ENCODE results near the gene S1PR5. TPM values are rescaled to one million over a fixed set of nuclear protein-coding genes. Genes with fewer than 3 reads are reported as not detected.

The S1PR5 gene
- total and polyA plus RNA-seq, 3 experiments from 2014 or later = 1.5 to 90.3 (median 1.8) TPM

Other genes starting within 250 kb of the S1PR5 start
- 10 to 100 TPM; 65.8 to 66.8 TPM for gene ICAM1, start 246.3 kb downstream of the S1PR5 start, total RNA-seq
- 13.1 TPM for gene ICAM1, start 246.3 kb downstream of the S1PR5 start, polyA plus RNA-seq
- gene ICAM4, start 230.5 kb downstream of the S1PR5 start, total RNA-seq = under 1 TPM; 0.15 to 0.33 TPM
- gene ICAM4, start 230.5 kb downstream of the S1PR5 start, polyA plus RNA-seq = 0.95 TPM
- gene ICAM5, start 227.5 kb downstream of the S1PR5 start, total RNA-seq = 1 to 10 TPM; 1.8 to 2.0 TPM
- gene ICAM5, start 227.5 kb downstream of the S1PR5 start, polyA plus RNA-seq = not detected
- 1 to 10 TPM; 5.6 to 7.3 TPM for gene ZGLP1, start 207.6 kb downstream of the S1PR5 start, total RNA-seq
- gene ZGLP1, start 207.6 kb downstream of the S1PR5 start, polyA plus RNA-seq = 0.56 TPM
- gene FDX2, start 201.4 kb downstream of the S1PR5 start, total RNA-seq = 10 to 100 TPM; 29.6 to 30.0 TPM
- 16.1 TPM for gene FDX2, start 201.4 kb downstream of the S1PR5 start, polyA plus RNA-seq
- gene RAVER1, start 183.9 kb downstream of the S1PR5 start, total RNA-seq = 10 to 100 TPM; 91.5 to 98.5 TPM
- gene RAVER1, start 183.9 kb downstream of the S1PR5 start, polyA plus RNA-seq = 24.1 TPM
- 10 to 100 TPM; 83.0 to 89.1 TPM for gene ICAM3, start 177.8 kb downstream of the S1PR5 start, total RNA-seq
- 244 TPM for gene ICAM3, start 177.8 kb downstream of the S1PR5 start, polyA plus RNA-seq
- 100 to 1,000 TPM; 210 to 212 TPM for gene TYK2, start 136.9 kb downstream of the S1PR5 start, total RNA-seq
- 74.4 TPM for gene TYK2, start 136.9 kb downstream of the S1PR5 start, polyA plus RNA-seq
- 100 to 1,000 TPM; 273 to 277 TPM for gene CDC37, start 113.9 kb downstream of the S1PR5 start, total RNA-seq
- 100 TPM for gene CDC37, start 113.9 kb downstream of the S1PR5 start, polyA plus RNA-seq
- gene PDE4A, start 96.9 kb downstream of the S1PR5 start, total RNA-seq = 10 to 100 TPM; 21.6 to 22.2 TPM
- 7.5 TPM for gene PDE4A, start 96.9 kb downstream of the S1PR5 start, polyA plus RNA-seq
- 100 to 1,000 TPM; 101 to 107 TPM for gene KEAP1, start 14.1 kb downstream of the S1PR5 start, total RNA-seq
- gene KEAP1, start 14.1 kb downstream of the S1PR5 start, polyA plus RNA-seq = 58.3 TPM
- 10 to 100 TPM; 44.4 to 45.1 TPM for gene ATG4D, start 26.5 kb upstream of the S1PR5 start, total RNA-seq
- 28.9 TPM for gene ATG4D, start 26.5 kb upstream of the S1PR5 start, polyA plus RNA-seq
- 10 to 100 TPM; 61.6 to 64.5 TPM for gene KRI1, start 48.6 kb upstream of the S1PR5 start, total RNA-seq
- gene KRI1, start 48.6 kb upstream of the S1PR5 start, polyA plus RNA-seq = 45.7 TPM
- gene CDKN2D, start 51.5 kb upstream of the S1PR5 start, total RNA-seq = 10 to 100 TPM; 22.2 to 23.1 TPM
- gene CDKN2D, start 51.5 kb upstream of the S1PR5 start, polyA plus RNA-seq = 176 TPM
- not detected for gene AP1M2, start 69.9 kb upstream of the S1PR5 start, total RNA-seq
- not detected for gene AP1M2, start 69.9 kb upstream of the S1PR5 start, polyA plus RNA-seq
- gene SLC44A2, start 108.1 kb upstream of the S1PR5 start, total RNA-seq = 10 to 100 TPM; 70.5 to 88.2 TPM
- 285 TPM for gene SLC44A2, start 108.1 kb upstream of the S1PR5 start, polyA plus RNA-seq
- 100 to 1,000 TPM; 471 to 475 TPM for gene ILF3, start 136.9 kb upstream of the S1PR5 start, total RNA-seq
- gene ILF3, start 136.9 kb upstream of the S1PR5 start, polyA plus RNA-seq = 100.0 TPM
- 10 to 100 TPM; 76.1 to 80.1 TPM for gene QTRT1, start 184.0 kb upstream of the S1PR5 start, total RNA-seq
- gene QTRT1, start 184.0 kb upstream of the S1PR5 start, polyA plus RNA-seq = 32.2 TPM
- 100 to 1,000 TPM; 154 to 165 TPM for gene DNM2, start 200.6 kb upstream of the S1PR5 start, total RNA-seq
- gene DNM2, start 200.6 kb upstream of the S1PR5 start, polyA plus RNA-seq = 105 TPM